Measurements from ENCODE around the gene BICDL1. TPM values are rescaled to one million over a fixed set of nuclear protein-coding genes. Genes with fewer than 3 reads are reported as not detected.

Gene BICDL1
- total and polyA plus RNA-seq, 2 of the 4 experiments (the other 2 are of a cell fraction), result not detected

DNA sequence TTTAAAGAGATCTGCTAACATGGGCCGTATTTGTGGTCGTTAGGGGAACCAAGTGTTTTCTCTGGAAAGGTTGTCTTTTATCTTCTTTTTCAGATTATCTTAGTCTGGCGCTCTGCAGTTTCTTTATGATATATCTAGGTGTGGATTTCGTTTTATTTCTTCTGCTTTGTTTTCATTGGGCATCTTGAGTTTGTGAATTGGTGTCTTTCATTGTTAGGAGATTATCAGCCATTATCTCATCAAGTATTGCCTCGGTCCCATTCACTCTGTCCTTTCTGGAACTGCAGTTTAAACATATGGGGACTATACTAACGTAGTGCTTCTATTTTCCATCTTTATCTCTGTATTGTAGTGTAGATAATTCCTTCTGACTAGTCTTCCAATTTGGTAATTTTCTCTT, 60.4 kb downstream of the BICDL1 start:
- H2BK120ac ChIP-seq (ENCODE audit: low read depth, low read length), result no peak overlapping the region
- no CpG with 5 or more reads among the region's 6 CpGs for WGBS, 2 experiments (ENCODE audit: extremely low coverage in 2 of 2, insufficient read length in 1 of 2)

More for the DNA sequence above, 60.4 kb downstream of the BICDL1 start:
- H3K4me3 ChIP-seq (ENCODE audit: insufficient read depth, low read depth, low read length), result no peak overlapping the region
- H4K8ac ChIP-seq (ENCODE audit: low read depth in 2 of 2, low read length in 2 of 2), result no peak overlapping the region
- in situ Hi-C loops (cut with MboI; ENCODE audit: low sequenced_read_pairs), result no loop called here
- no peak overlapping the region for H2BK5ac ChIP-seq (ENCODE audit: low read depth, low read length, poor library complexity, severe bottlenecking)
- no peaks in the 10 kb centered on the region for H3K79me1 ChIP-seq (ENCODE audit: low read depth in 1 of 2, low read length in 2 of 2)
- H3K4me1 ChIP-seq (ENCODE audit: control insufficient read depth, insufficient read depth, low read length), result no peaks in the 10 kb centered on the region
- no peak overlapping the region for H4K5ac ChIP-seq (ENCODE audit: low read depth, low read length)
- CTCF ChIA-PET, result interaction anchor here (0.6 kb wide), 1 partner anchor 46 kb away, joined by 3 read pairs; no protein-coding TSS in a partner anchor
- no peak overlapping the region for H3K18ac ChIP-seq (ENCODE audit: low read depth, low read length)
- H3K27me3 ChIP-seq (ENCODE audit: control insufficient read depth, insufficient read depth, low read length), result 0 out of 2 replicates have a peak, but pooled peaks cover 2% of the 10 kb centered on the region
- no peak overlapping the region for H3K9ac ChIP-seq (ENCODE audit: low read depth, low read length)
- TF ChIP-seq RAD21 (IDR thresholded peaks at IDR 0.05; ENCODE audit: low read length) (no peak), MAFK (IDR thresholded peaks at IDR 0.05; ENCODE audit: low read depth, low read length) (no peak), NFE2L2 (IDR thresholded peaks at IDR 0.05; ENCODE audit: low read depth, low read length) (no peak), CEBPB (IDR thresholded peaks at IDR 0.05; ENCODE audit: low read depth, low read length) (no peak), BHLHE40 (IDR thresholded peaks at IDR 0.05; ENCODE audit: low read depth, low read length) (no peak), FOS (IDR thresholded peaks at IDR 0.05; ENCODE audit: low read depth, low read length) (no peak), SMC3 (IDR thresholded peaks at IDR 0.05; ENCODE audit: low read depth, low read length) (no peak), POLR2A (IDR thresholded peaks at IDR 0.05; ENCODE audit: low read depth, low read length) (no peak), MXI1 (IDR thresholded peaks at IDR 0.05; ENCODE audit: borderline replicate concordance, low read depth, low read length) (no peak)
- TF ChIP-seq, protein P1, sequence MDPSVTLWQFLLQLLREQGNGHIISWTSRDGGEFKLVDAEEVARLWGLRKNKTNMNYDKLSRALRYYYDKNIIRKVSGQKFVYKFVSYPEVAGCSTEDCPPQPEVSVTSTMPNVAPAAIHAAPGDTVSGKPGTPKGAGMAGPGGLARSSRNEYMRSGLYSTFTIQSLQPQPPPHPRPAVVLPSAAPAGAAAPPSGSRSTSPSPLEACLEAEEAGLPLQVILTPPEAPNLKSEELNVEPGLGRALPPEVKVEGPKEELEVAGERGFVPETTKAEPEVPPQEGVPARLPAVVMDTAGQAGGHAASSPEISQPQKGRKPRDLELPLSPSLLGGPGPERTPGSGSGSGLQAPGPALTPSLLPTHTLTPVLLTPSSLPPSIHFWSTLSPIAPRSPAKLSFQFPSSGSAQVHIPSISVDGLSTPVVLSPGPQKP (IDR thresholded peaks at IDR 0.05; ENCODE audit: borderline replicate concordance, low read depth, low read length), result no peak
- TF ChIP-seq, protein P2, sequence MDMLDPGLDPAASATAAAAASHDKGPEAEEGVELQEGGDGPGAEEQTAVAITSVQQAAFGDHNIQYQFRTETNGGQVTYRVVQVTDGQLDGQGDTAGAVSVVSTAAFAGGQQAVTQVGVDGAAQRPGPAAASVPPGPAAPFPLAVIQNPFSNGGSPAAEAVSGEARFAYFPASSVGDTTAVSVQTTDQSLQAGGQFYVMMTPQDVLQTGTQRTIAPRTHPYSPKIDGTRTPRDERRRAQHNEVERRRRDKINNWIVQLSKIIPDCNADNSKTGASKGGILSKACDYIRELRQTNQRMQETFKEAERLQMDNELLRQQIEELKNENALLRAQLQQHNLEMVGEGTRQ (IDR thresholded peaks at IDR 0.05; ENCODE audit: low read depth, low read length), result no peak
- TF ChIP-seq, protein P3, sequence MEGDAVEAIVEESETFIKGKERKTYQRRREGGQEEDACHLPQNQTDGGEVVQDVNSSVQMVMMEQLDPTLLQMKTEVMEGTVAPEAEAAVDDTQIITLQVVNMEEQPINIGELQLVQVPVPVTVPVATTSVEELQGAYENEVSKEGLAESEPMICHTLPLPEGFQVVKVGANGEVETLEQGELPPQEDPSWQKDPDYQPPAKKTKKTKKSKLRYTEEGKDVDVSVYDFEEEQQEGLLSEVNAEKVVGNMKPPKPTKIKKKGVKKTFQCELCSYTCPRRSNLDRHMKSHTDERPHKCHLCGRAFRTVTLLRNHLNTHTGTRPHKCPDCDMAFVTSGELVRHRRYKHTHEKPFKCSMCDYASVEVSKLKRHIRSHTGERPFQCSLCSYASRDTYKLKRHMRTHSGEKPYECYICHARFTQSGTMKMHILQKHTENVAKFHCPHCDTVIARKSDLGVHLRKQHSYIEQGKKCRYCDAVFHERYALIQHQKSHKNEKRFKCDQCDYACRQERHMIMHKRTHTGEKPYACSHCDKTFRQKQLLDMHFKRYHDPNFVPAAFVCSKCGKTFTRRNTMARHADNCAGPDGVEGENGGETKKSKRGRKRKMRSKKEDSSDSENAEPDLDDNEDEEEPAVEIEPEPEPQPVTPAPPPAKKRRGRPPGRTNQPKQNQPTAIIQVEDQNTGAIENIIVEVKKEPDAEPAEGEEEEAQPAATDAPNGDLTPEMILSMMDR (conservative IDR thresholded peaks at IDR 0.05; ENCODE audit: low read depth, low read length), result no peak
- H2BK15ac ChIP-seq (ENCODE audit: low read depth, low read length), result no peak overlapping the region
- no peak overlapping the region for H2AK5ac ChIP-seq (ENCODE audit: low read depth, low read length)
- H3K56ac ChIP-seq (ENCODE audit: extremely low read depth, insufficient read depth, low read length), result no peak overlapping the region
- no peaks in the 10 kb centered on the region for H3K9me1 ChIP-seq (ENCODE audit: insufficient read depth, low read length)
- H2AK9ac ChIP-seq (replicated peaks; ENCODE audit: low read depth, low read length, poor library complexity), result no peak overlapping the region
- POLR2A ChIA-PET (ENCODE audit: unreplicated experiment), result no interaction called here
- no peak overlapping the region for H4K91ac ChIP-seq (ENCODE audit: insufficient read depth, low read depth, low read length)
- no peaks in the 10 kb centered on the region for H4K20me1 ChIP-seq (ENCODE audit: insufficient read depth, low read length)
- H2BK20ac ChIP-seq (ENCODE audit: low read depth, low read length), result no peak overlapping the region
- H3K9me3 ChIP-seq (ENCODE audit: control insufficient read depth, insufficient read depth, low read length), result no peaks in the 10 kb centered on the region
- dilution Hi-C loops (cut with HindIII; ENCODE audit: low sequenced_read_pairs, unreplicated experiment), result no loop called here
- DNase-seq (no peak), ATAC-seq (ENCODE audit: low read depth) (no peak)
- no TSS peak for BruUV-seq (replicated peaks)
- H3K4ac ChIP-seq (ENCODE audit: low read depth, low read length), result no peak overlapping the region
- no peak overlapping the region for H3K27ac ChIP-seq (ENCODE audit: insufficient read depth, low read length)
- H3K4me2 ChIP-seq (ENCODE audit: low read depth, low read length), result no peak overlapping the region
- no peak overlapping the region for H3K14ac ChIP-seq (replicated peaks; ENCODE audit: low read depth, low read length)
- no peaks in the 10 kb centered on the region for H3K36me3 ChIP-seq (ENCODE audit: control insufficient read depth, insufficient read depth, low read length)
- intact Hi-C loops (cut with micrococcal nuclease), result no loop called here
- H3K23ac ChIP-seq (ENCODE audit: low read depth, low read length), result no peak overlapping the region
- H2AFZ ChIP-seq (replicated peaks; ENCODE audit: low read length, poor library complexity), result no peak overlapping the region

Measured in IMR-90 (cell line).